SU-DHL-6 (cell line): ENCODE results near the gene TCF12.

Source experiments
- H2AFZ ChIP-seq: fragments of 200-600 bp; sonication (generic); 2 replicates; pipeline ENCODE4 v1.6.1; 2014; ENCODE audit warnings: low read depth, mild to moderate bottlenecking, moderate library complexity, mixed read lengths, antibody characterized with exemption, low read length; ENCODE audit not compliant: severe bottlenecking
- H3F3A ChIP-seq: fragments of 200-600 bp; shearing (Covaris generic); 2 replicates; pipeline ENCODE4 v1.6.0; 2016; ENCODE audit warnings: antibody characterized with exemption, mild to moderate bottlenecking; ENCODE audit not compliant: insufficient read depth
- H3K27ac ChIP-seq: fragments of 200-600 bp; sonication (generic); 2 replicates; pipeline ENCODE4 v1.5.1; 2016; ENCODE audit warnings: low read depth, mild to moderate bottlenecking, low read length, moderate library complexity, mixed read lengths
- H3K27me3 ChIP-seq: fragments of 200-600 bp; sonication (generic), shearing (Covaris generic); 2 replicates; pipeline ENCODE4 v1.6.0; 2014; ENCODE audit warnings: mild to moderate bottlenecking, low read length
- H3K36me3 ChIP-seq: fragments of 200-600 bp; sonication (generic); 2 replicates; pipeline ENCODE4 v1.6.1; 2014; ENCODE audit warnings: mild to moderate bottlenecking, low read length, mixed read lengths
- H3K4me2 ChIP-seq: fragments of 300-600, 200-600 bp; shearing (Covaris generic), sonication (generic); 2 replicates; pipeline ENCODE4 v1.6.0; 2014; ENCODE audit warnings: low read length, low read depth, mild to moderate bottlenecking; ENCODE audit not compliant: poor library complexity, severe bottlenecking
- H3K4me3 ChIP-seq: fragments of 200-600 bp; sonication (generic); 2 replicates; pipeline ENCODE4 v1.5.1; 2014; ENCODE audit warnings: antibody characterized with exemption, low read length, mild to moderate bottlenecking, mixed read lengths; ENCODE audit not compliant: insufficient read depth, poor library complexity, severe bottlenecking
- H3K79me2 ChIP-seq: fragments of 200-600 bp; sonication (generic); 2 replicates; pipeline ENCODE4 v1.6.1; 2014; ENCODE audit warnings: mild to moderate bottlenecking, low read length, moderate library complexity; ENCODE audit not compliant: insufficient read depth
- H3K9ac ChIP-seq: fragments of 200-600 bp; sonication (generic); 2 replicates; pipeline ENCODE4 v1.7.0; 2014; ENCODE audit warnings: mild to moderate bottlenecking, low read length
- H3K9me2 ChIP-seq: fragments of 200-600 bp; sonication (generic); replicated peaks from 2 replicates; pipeline ENCODE4 v1.6.1; 2014; ENCODE audit warnings: low read length; ENCODE audit not compliant: insufficient read depth
- H3K9me3 ChIP-seq: fragments of 200-600 bp; sonication (generic); 2 replicates; pipeline ENCODE4 v1.6.1; 2014; ENCODE audit warnings: low read length, mixed read lengths; ENCODE audit not compliant: insufficient read depth
- H4K20me1 ChIP-seq: fragments of 200-600 bp; sonication (generic); 2 replicates; pipeline ENCODE4 v1.6.1; 2014; ENCODE audit warnings: low read depth, mild to moderate bottlenecking, antibody characterized with exemption, low read length, moderate library complexity, mixed read lengths
- CTCF ChIP-seq: fragments of 200-600 bp; sonication (generic); IDR thresholded peaks from one replicate; pipeline ENCODE4 v1.5.1; 2017; ENCODE audit warnings: antibody characterized with exemption, mild to moderate bottlenecking, low read length, moderate library complexity; ENCODE audit not compliant: insufficient read depth, poor library complexity, severe bottlenecking
- EZH2phosphoT487 ChIP-seq: fragments of 200-600 bp; sonication (generic), shearing (Covaris generic); conservative IDR thresholded peaks from 2 replicates; pipeline ENCODE4 v1.6.1; 2018; ENCODE audit warnings: mild to moderate bottlenecking, antibody characterized with exemption, low read length, moderate library complexity, mixed read lengths

The TCF12 gene

GRCh38 chr15:56901931-56902330 lies 16.5 kb upstream of the TCF12 start:
- Histone ChIP-seq H3F3A (no peaks in the 10 kb centered on the region), H4K20me1 (no peaks in the 10 kb centered on the region)

GRCh38 chr15:56906766-56907165 lies 11.7 kb upstream of the TCF12 start:
- Histone ChIP-seq H4K20me1 (no peaks in the 10 kb centered on the region), H3F3A (no peaks in the 10 kb centered on the region), H3K9me3 (no peaks in the 10 kb centered on the region), H2AFZ (no peak overlapping the region), H3K36me3 (no peaks in the 10 kb centered on the region), H3K9ac (no peak overlapping the region), H3K27ac (no peak overlapping the region), H3K79me2 (no peaks in the 10 kb centered on the region), H3K27me3 (no peaks in the 10 kb centered on the region), H3K9me2 (no peaks in the 10 kb centered on the region), H3K4me2 (no peak overlapping the region), H3K4me3 (no peak overlapping the region)
- no peak for TF ChIP-seq CTCF
- TF ChIP-seq EZH2phosphoT487: no peak

More at GRCh38 chr15:56901931-56902330, 16.5 kb upstream of the TCF12 start:
- Histone ChIP-seq H3K36me3 (no peaks in the 10 kb centered on the region), H3K27me3 (no peaks in the 10 kb centered on the region), H3K9me2 (no peaks in the 10 kb centered on the region), H3K27ac (no peak overlapping the region), H3K9ac (no peak overlapping the region), H3K9me3 (no peaks in the 10 kb centered on the region), H3K79me2 (no peaks in the 10 kb centered on the region), H2AFZ (no peak overlapping the region), H3K4me2 (no peak overlapping the region), H3K4me3 (no peak overlapping the region)
- TF ChIP-seq CTCF: no peak
- no peak for TF ChIP-seq EZH2phosphoT487

- TF ChIP-seq CTCF (no peak), EZH2phosphoT487 (no peak)
- Histone ChIP-seq H3K9me3 (no peaks in the 10 kb centered on the region), H3K79me2 (no peaks in the 10 kb centered on the region)
Measured at GRCh38 chr15:56910801-56911200, 7.6 kb upstream of the TCF12 start.

GRCh38 chr15:56913241-56913640 lies 5.2 kb upstream of the TCF12 start:
- Histone ChIP-seq H3K27me3 (no peaks in the 10 kb centered on the region), H3K36me3 (no peaks in the 10 kb centered on the region), H3K79me2 (no peaks in the 10 kb centered on the region), H3K4me2 (no peak overlapping the region), H4K20me1 (no peaks in the 10 kb centered on the region), H3K27ac (no peak overlapping the region), H2AFZ (no peak overlapping the region), H3K9ac (no peak overlapping the region), H3K9me2 (no peaks in the 10 kb centered on the region), H3K4me3 (no peak overlapping the region), H3F3A (0 out of 2 replicates have a peak, but pooled peaks cover 5% of the 10 kb centered on the region), H3K9me3 (no peaks in the 10 kb centered on the region)
- TF ChIP-seq EZH2phosphoT487 (no peak), CTCF (no peak)

More at GRCh38 chr15:56910801-56911200, 7.6 kb upstream of the TCF12 start:
- Histone ChIP-seq H3K27ac (no peak overlapping the region), H3K36me3 (no peaks in the 10 kb centered on the region), H3K4me2 (no peak overlapping the region), H2AFZ (no peak overlapping the region), H3K27me3 (no peaks in the 10 kb centered on the region), H3K9me2 (no peaks in the 10 kb centered on the region), H4K20me1 (no peaks in the 10 kb centered on the region), H3K4me3 (no peak overlapping the region), H3F3A (no peaks in the 10 kb centered on the region), H3K9ac (no peak overlapping the region)
